Measurements from ENCODE around the gene ZIC4.

Gene ZIC4

GRCh38 chr3:147404800-147405230, 1.5 kb downstream of the ZIC4 start:
- DNase-seq, result no peak

- no peak for DNase-seq
Observed at GRCh38 chr3:147404000-147404799, 2.1 kb downstream of the ZIC4 start.

- no peak for DNase-seq
Observed at GRCh38 chr3:147403511-147403910, 2.8 kb downstream of the ZIC4 start.

DNA sequence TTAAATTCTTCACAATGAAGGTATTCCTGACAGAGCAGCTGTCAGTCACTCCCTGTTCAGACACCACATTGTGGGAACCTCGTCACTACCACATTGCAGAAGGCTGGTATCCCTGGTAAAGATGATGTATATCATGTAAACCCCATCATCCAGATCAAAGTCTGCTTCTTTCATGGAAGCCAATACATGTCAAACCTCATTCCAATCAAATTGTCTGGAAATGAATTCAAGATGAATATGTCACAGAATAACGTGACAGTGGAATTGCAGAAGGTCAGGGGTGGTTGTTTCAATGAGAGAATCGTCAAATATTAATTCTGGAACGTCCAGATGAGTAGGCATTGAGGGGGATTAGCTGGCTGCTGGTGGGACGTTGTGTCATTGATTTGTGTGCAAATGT, 4.2 kb downstream of the ZIC4 start:
- DNase-seq, result no peak

- no peak for DNase-seq
Observed at GRCh38 chr3:147401421-147401820, 4.9 kb downstream of the ZIC4 start.

- no peak for DNase-seq
Observed at GRCh38 chr3:147400999-147401398, 5.3 kb downstream of the ZIC4 start.

DNA sequence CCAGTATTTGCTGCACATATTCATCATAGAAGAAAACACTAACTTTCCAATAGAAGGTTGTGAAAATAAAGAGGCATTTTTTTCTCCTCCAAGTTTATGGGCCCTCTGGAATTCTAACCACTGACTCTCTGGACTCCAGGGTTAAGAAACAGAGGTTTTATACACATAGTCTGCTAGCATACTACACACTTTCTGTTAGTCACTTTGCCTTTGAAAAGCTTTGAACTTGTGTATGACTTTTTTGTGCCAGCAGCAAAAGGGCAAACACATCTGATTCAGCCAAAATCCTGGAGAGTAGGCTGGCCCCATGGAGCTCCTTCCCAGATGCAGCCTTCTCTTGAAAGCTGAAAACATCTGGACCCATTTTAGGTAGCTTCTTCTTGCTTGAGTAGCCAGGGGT, 6.2 kb downstream of the ZIC4 start:
- DNase-seq, result no peak

GRCh38 chr3:147398813-147399534, 7.4 kb downstream of the ZIC4 start:
- no peak for DNase-seq

DNA sequence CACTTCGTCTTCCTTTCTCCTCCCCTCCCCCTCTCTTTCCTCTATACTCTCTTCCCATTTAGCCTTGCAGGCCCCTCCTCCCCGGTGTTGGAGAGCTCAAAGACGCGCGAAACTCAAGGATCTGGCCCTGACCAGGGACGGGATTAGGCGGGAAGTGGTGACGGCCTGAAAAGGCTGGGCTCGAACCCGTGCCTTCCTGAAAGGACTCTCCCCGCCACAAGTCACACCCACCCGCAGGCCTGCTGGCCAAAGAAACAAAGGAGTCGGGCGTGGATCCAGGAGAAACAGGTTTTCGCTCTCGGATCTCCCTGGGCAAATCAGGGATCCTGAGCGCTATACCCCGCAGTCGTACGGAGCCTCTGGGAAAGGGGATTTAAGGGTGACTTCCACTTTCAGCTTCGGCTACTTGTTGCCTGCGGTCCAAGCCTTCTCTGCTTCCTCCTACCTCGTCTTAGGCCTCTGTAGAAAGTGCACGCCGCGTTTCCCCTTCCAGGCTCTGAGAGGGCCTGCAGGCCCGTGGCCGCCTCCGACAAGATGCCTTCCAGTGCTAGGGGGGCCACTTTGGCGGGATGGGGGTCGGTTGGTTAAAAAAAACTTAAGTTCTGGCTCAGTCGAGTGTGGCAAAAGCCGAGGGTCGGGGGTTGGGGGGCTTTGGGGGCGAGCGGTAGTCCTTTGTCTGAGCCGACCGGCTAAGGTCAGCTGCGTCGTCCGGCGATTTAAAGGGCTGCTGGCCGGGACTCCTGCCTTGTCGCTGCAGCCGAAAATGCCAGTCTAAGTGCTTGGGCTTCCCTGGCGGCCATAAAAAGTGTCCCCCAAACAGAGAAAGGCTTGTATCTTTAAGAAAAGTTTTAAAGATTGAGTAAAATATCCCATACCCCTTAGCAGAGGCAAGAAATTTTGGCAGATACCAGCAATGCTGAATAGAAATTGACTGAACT, 8.2 kb downstream of the ZIC4 start:
- DNase-seq, result no peak

DNA sequence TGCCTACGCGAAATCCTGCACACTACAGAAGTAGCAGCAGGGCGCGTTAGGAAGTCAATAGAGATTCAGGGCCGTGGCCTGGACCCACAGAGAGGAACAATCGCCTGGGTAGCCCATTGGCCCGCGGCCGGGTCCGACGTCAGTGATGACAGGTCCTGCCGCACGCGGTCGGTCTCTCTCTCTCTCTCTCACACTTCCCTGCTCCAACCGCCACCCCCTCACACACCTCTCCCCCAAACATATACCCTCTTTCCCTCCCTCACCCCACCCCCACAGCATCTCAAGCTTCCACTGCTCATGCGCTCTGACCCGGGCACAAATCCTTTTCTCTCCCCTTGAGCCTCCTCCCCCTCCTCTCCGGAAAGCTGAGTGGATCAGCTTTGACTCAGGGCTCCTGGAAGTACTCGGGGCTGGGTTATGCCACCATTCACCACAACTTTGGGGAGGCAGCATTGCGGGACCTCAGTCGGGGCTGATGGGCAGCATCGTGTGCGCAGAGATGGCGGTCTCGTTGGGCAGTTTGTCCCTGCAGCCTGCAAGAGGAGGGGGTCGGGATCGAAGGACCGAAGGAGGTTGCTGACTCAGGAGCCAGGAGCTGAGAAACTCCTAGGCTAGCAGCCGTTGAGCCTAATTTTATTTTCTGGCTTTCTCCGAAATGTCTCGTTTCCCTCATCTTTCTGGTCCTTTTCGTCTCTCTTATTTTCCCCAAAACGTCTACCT, 9.0 kb downstream of the ZIC4 start:
- no peak for DNase-seq

DNA sequence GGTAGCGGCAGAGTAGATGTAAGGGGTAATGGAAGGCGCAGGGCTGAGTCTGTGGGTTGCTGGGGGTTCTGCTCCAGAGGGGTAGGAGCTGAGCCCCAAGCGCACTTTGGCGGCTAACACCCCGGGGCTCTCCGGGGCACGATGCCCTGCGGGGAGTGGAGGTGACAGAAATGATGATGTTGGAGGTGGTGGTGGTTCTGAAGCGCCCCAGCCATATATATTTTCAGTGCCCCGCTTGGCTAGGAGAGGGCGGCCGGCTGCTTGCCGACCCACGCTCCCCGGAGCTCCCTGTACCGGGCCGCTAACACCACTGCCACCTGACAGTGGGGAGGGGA, 9.7 kb downstream of the ZIC4 start:
- no peak for DNase-seq

DNA sequence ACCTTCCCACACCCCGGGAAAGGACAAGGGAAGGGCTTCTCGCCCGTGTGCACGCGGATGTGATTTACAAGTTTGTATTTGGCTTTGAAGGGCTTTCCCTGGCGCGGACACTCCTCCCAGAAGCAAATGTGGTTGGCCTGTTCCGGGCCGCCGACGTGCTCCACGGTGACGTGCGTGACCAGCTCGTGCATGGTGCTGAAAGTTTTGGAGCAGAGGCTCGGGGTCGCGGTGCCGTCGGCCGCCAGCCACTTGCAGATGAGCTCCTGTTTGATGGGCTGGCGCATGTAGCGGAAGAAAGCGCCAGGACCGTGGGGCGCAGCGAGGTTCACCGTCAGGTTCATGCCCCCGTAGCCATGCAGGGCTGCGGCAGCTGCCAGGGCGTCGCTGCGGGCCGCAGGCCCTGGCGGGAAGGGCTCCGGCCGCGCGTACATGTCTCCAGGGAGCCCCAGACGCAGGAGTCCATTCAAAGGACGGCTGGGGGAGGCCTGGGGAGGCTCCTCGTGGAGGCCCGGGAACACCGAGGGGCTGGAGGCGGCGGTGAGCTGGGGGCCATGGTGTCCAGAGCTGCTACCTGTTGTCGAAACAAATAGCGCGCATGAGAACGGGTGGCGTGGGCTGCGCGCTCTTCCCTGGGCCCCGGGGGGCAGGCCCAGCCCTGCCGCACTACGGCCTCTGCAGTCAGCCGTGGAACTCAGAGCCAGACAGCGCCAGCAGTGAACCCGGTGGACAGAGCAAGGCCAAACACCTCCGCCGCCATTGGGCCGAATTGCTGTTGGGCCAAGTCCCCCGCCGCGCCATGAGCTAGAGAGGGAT, 10.2 kb downstream of the ZIC4 start:
- DNase-seq, result no peak

GRCh38 chr3:147394884-147395225, 11.5 kb downstream of the ZIC4 start:
- no peak for DNase-seq

DNA sequence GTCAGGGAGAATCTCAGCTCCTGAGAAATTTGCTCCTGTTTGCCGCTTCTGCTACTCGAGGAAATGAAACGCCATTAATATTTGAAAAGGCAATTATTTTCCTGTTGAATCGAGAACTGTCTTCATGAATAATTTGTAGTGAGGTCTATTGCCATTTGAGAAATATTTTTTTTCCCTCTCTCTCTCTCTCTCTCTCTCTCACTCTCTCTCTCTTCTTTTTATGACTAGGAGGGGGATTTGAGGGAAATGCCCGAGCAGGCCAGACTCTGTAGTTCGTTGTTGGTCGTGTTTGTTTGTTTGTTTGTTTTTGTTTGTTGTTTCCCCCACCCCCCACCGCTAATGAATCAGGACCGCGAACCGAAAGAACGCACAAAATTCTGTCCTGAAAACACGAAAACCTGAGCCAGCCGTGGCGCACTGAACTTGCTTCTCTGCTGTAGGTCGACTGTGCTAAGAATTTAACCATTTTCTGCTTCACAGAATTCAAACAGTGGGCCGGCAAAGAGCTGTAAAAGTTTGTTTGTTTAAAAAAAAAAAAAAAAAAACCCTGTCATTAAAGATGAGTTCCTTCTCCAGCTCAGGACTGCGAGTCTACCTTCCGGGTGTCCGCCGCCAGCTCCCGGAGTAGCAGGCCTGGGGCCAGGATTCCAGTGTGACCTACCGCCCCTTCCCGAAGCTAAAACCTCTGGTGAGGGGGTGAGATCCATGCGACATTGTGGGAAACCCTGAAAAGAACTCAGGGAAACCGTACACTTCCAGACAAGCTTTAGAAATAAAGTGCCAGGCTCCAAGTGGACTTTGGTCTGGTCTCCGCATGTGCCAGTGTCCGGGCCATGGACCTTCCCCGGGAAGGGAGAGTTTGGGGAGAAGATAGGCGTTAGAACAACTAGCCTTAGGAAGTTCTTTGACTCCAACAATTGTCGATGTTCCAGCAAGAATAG, 12.1 kb downstream of the ZIC4 start:
- DNase-seq, result no peak

DNA sequence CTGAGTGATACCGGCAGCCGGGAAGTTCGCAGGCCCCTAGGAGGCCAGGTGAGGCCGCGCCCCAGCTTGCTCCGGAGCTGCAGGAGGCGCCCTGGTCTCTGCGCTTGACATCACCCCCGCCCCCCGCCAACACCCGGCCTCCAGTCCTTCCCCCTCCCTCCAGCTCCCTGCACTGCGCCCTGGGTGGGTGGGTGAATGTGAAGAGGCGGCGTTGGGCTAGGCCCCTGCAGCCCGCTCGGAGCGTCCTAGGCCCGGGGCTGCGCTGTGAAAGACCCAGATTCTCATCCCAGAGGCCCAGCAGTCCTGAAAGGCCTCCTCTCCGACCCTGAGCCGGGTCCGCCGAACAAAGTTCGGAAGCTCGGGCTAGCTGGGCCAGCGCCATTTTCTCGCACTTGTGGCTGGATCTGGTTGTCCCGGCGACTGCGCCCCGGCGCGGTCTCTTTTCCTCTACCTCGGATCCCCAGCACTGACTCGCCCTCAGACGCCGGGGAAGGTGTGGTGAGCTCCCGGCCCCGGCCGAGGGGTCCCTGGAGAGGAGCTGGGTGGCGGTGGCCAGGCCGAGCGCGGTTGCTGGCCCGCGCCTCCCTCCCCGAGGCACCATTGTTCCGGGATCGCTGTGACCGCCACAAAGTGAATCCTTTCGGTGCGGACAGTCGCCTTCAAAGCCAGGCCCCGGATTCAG, 12.9 kb downstream of the ZIC4 start:
- no peak for DNase-seq

DNA sequence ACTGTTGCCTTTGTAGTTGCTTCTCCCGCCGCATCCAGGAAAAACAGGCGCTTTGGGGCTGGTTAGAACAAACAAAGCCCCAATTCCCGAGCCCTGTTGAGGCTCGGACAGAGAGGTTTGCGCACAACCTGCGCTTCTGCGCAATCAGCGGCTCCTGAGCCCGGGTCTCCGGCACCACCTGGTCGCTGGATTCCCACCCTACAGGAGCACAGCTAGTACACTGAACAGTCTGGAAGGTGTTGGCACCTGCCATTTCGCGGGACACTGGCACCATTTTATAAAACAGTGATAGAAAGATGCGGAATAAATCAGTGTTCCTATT, 13.8 kb downstream of the ZIC4 start:
- DNase-seq, result no peak

DNA sequence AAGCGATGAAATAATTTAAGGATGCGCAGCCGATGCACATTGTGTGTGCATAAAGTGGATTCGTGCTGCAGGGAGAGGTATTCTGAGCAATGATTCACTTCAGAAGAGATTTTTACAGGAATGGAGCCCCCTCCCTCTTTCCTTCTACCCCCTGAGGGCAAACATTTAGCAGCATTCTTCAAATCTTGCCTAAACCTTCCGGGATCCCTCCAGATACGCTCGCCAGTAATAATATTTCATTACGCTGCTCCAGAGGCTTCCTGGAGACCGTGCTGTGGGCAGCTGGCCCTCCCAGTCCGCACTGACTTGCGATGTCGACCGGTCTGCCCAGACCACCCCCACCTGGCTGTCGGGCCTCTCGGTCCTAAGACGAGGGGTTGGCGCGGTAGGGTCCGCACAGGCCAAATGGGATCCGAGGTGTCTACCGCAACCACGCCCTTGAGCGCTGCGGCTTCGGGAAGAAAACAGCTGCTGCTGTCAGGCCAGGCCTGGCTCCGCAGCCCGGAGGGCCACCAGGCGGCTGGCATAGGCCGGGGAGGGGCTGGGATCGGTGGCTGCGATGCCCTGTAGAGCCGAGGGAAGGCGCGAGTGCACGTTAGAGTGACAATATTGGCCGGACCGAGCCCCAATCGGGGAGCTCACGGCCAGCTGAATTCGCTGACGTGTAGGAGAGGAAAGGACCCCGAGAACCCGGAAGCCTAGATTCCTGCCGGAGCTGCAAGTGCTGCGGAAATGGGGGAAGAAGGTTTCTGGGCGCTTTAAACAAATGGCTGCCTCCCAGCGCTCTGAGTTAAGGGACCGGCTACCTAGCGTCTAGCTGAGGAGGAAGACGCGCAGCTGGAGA, 14.3 kb downstream of the ZIC4 start:
- DNase-seq, result no peak

- no peak for DNase-seq
Observed at GRCh38 chr3:147390589-147391569, 15.5 kb downstream of the ZIC4 start.

Measured in NCI-H1694 treated with DMSO at 0.1 percent for 48 hours (cell line).